Right ventricle myocardium inferior (tissue), 1 donor: ENCODE results near the gene NEURL3. TPM values are rescaled to one million over a fixed set of nuclear protein-coding genes. Genes with fewer than 3 reads are reported as not detected.
"Not testable (repeated sequence)": the region's sequence is repeated elsewhere in the genome, so short reads cannot be mapped to it uniquely, and the experiment has no call there.

Experiments
- ATAC-seq: fragments of 200-7000 bp; cut with Tn5 transposase; one replicate; pipeline ENCODE4 v1.9.1; 2020; ENCODE audit warnings: mild to moderate bottlenecking, moderate library complexity
- DNase-seq: peaks from one replicate; pipeline ENCODE4 v3.0.0; 2021; ENCODE audit errors: missing footprints
- intact Hi-C: fragments of 100-400 bp; cut with DNase I; formaldehyde crosslinking; loops from one replicate; pipeline ENCODE4 v1.11.0; 2022
- total RNA-seq: library from RNA; stranded (reverse); fragmentation: NEBNext Ultra II Directional; extraction: Animal tissue kit (Norgen Biotek cat#: 25700); gene quantifications from one replicate; pipeline ENCODE4 v1.2.1, GENCODE V29; 2021
- donor health status: DM: no; HTN: yes; CAD: no; lungs with severe emphysema.

NEURL3 gene
- total RNA-seq, 1 donor from 2014 or later = 0.14 TPM

GRCh38 chr2:96498611-96499010 lies 6.5 kb downstream of the NEURL3 start:
- DNase-seq, ATAC-seq, intact Hi-C loops: not testable (repeated sequence)

GRCh38 chr2:96498021-96498431 lies 7.1 kb downstream of the NEURL3 start:
- intact Hi-C loops = no loop called here
- no peak for DNase-seq
- no peak for ATAC-seq

- DNase-seq = no peak
- intact Hi-C loops = no loop called here
- ATAC-seq = no peak
These were observed 9.1 kb downstream of the NEURL3 start for GRCh38 chr2:96495982-96496629.

- no peak for DNase-seq
- intact Hi-C loops = no loop called here
- no peak for ATAC-seq
These were observed 11.0 kb downstream of the NEURL3 start for GRCh38 chr2:96494188-96494587.

GRCh38 chr2:96493072-96493471 lies 12.1 kb downstream of the NEURL3 start:
- intact Hi-C loops = no loop called here
- ATAC-seq (no peak), DNase-seq (no peak)

GRCh38 chr2:96491860-96492497 lies 13.2 kb downstream of the NEURL3 start:
- DNase-seq (no peak), ATAC-seq (no peak)
- intact Hi-C loops = no loop called here

GRCh38 chr2:96489663-96490062 lies 15.5 kb downstream of the NEURL3 start:
- DNase-seq (no peak), ATAC-seq (no peak)
- intact Hi-C loops = no loop called here

- intact Hi-C loops = no loop called here
- no peak for DNase-seq
- ATAC-seq = no peak
These were observed 15.9 kb downstream of the NEURL3 start for GRCh38 chr2:96489261-96489660.

GRCh38 chr2:96486696-96487095 lies 18.5 kb downstream of the NEURL3 start:
- DNase-seq (no peak), ATAC-seq (no peak)
- intact Hi-C loops = no loop called here

- ATAC-seq = peak; percentile 80
- DNase-seq = peak; percentile 83
- intact Hi-C loops = no loop called here
These were observed 19.2 kb downstream of the NEURL3 start for GRCh38 chr2:96485751-96486651.

- no peak for DNase-seq
- intact Hi-C loops = no loop called here
- ATAC-seq = no peak
These were observed 19.8 kb downstream of the NEURL3 start for GRCh38 chr2:96485350-96485749.

GRCh38 chr2:96484091-96484490 lies 21.1 kb downstream of the NEURL3 start:
- ATAC-seq (no peak), DNase-seq (no peak)
- intact Hi-C loops = no loop called here

- DNase-seq (no peak), ATAC-seq (no peak)
- intact Hi-C loops = no loop called here
These were observed 27.7 kb downstream of the NEURL3 start for GRCh38 chr2:96477458-96477857.

GRCh38 chr2:96471772-96472171 lies 33.4 kb downstream of the NEURL3 start:
- DNase-seq = no peak
- ATAC-seq = no peak
- intact Hi-C loops = loop anchor here (2.0 kb wide), 1 partner anchor 37 kb away; no protein-coding TSS in a partner anchor

GRCh38 chr2:96470636-96471035 lies 34.5 kb downstream of the NEURL3 start:
- intact Hi-C loops = loop anchor here (2.0 kb wide), 1 partner anchor 38 kb away; no protein-coding TSS in a partner anchor
- DNase-seq (peak; percentile 74), ATAC-seq (peak; percentile 74)

- intact Hi-C loops = loop anchor here (2.0 kb wide), 1 partner anchor 39 kb away; no protein-coding TSS in a partner anchor
- ATAC-seq (no peak), DNase-seq (no peak)
These were observed 35.0 kb downstream of the NEURL3 start for GRCh38 chr2:96470109-96470508.

GRCh38 chr2:96468904-96469303 lies 36.3 kb downstream of the NEURL3 start:
- intact Hi-C loops = no loop called here
- DNase-seq (no peak), ATAC-seq (no peak)

- intact Hi-C loops = no loop called here
- DNase-seq = no peak
- no peak for ATAC-seq
These were observed 40.5 kb downstream of the NEURL3 start for GRCh38 chr2:96464651-96465050.

GRCh38 chr2:96464061-96464460 lies 41.1 kb downstream of the NEURL3 start:
- DNase-seq (no peak), ATAC-seq (no peak)
- intact Hi-C loops = no loop called here

- DNase-seq (no peak), ATAC-seq (no peak)
- intact Hi-C loops = no loop called here
These were observed 42.0 kb downstream of the NEURL3 start for GRCh38 chr2:96463119-96463518.
